ENCODE results near the gene ZEB1.

ZEB1 gene

DNA sequence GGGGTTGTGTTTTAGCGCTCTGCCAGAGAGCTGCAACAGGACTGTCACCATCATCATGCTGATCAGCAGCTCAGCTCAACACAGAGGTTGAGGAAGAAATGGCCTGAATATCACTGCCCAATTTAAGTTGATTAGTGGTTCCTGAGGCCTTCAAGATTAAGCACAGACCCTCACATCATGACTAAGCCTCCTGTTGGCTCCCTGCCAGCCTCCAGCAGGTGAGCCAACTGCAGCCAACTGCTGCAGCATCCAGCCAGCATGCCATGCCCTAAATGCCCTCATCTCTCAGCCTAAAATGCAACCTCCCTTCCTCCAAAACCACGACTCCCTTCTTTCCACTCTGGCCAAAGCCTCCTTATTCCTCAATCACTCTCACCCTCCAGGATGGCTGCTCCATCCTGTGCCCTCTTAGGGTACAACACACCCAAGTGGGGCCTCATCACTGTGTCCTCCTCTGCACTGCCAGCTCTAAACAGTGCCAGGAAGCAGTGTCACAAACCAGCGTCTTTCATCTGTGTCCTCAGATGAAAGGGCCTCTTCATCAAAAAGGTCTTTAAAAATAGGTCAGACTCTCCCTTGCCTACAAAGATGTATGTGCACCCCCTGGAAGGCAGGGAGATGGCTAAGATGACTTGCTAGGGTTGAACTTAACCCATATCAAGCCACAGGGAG is 259.3 kb downstream of the ZEB1 start:
- TF ChIP-seq, protein P1, sequence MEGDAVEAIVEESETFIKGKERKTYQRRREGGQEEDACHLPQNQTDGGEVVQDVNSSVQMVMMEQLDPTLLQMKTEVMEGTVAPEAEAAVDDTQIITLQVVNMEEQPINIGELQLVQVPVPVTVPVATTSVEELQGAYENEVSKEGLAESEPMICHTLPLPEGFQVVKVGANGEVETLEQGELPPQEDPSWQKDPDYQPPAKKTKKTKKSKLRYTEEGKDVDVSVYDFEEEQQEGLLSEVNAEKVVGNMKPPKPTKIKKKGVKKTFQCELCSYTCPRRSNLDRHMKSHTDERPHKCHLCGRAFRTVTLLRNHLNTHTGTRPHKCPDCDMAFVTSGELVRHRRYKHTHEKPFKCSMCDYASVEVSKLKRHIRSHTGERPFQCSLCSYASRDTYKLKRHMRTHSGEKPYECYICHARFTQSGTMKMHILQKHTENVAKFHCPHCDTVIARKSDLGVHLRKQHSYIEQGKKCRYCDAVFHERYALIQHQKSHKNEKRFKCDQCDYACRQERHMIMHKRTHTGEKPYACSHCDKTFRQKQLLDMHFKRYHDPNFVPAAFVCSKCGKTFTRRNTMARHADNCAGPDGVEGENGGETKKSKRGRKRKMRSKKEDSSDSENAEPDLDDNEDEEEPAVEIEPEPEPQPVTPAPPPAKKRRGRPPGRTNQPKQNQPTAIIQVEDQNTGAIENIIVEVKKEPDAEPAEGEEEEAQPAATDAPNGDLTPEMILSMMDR (IDR thresholded peaks at IDR 0.05; ENCODE audit: borderline replicate concordance, insufficient read depth, low read depth, low read length) = no peak
- no peak overlapping the region for H3K4me3 ChIP-seq (ENCODE audit: low read depth, low read length)

DNA sequence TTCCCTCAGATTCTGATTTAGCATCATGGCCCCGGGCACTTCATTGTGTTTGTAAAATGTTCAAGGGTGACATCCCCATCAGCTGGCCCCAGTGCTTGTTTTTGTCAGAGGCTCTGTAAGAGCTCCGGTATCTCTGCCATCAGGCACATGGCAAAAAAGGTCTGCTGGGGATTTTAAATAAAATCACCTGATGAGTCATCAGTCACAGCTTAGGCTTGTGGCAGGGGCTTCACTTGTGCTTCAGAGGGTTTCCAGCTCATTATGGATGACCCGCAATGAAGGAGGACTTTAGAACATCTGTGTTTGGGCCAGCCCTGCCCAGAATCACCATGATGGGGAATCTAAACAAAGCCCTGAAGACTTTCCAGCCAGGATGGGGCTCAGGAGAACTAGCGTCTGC is 259.9 kb downstream of the ZEB1 start:
- TF ChIP-seq, protein P1 (IDR thresholded peaks at IDR 0.05; ENCODE audit: borderline replicate concordance, insufficient read depth, low read depth, low read length) = no peak
- no peak overlapping the region for H3K4me3 ChIP-seq (ENCODE audit: low read depth, low read length)

Data from GM12875 (cell line).